ENCODE data around the gene AKNA.

Gene AKNA, protein sequence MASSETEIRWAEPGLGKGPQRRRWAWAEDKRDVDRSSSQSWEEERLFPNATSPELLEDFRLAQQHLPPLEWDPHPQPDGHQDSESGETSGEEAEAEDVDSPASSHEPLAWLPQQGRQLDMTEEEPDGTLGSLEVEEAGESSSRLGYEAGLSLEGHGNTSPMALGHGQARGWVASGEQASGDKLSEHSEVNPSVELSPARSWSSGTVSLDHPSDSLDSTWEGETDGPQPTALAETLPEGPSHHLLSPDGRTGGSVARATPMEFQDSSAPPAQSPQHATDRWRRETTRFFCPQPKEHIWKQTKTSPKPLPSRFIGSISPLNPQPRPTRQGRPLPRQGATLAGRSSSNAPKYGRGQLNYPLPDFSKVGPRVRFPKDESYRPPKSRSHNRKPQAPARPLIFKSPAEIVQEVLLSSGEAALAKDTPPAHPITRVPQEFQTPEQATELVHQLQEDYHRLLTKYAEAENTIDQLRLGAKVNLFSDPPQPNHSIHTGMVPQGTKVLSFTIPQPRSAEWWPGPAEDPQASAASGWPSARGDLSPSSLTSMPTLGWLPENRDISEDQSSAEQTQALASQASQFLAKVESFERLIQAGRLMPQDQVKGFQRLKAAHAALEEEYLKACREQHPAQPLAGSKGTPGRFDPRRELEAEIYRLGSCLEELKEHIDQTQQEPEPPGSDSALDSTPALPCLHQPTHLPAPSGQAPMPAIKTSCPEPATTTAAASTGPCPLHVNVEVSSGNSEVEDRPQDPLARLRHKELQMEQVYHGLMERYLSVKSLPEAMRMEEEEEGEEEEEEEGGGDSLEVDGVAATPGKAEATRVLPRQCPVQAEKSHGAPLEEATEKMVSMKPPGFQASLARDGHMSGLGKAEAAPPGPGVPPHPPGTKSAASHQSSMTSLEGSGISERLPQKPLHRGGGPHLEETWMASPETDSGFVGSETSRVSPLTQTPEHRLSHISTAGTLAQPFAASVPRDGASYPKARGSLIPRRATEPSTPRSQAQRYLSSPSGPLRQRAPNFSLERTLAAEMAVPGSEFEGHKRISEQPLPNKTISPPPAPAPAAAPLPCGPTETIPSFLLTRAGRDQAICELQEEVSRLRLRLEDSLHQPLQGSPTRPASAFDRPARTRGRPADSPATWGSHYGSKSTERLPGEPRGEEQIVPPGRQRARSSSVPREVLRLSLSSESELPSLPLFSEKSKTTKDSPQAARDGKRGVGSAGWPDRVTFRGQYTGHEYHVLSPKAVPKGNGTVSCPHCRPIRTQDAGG (N-terminal part only)

DNA sequence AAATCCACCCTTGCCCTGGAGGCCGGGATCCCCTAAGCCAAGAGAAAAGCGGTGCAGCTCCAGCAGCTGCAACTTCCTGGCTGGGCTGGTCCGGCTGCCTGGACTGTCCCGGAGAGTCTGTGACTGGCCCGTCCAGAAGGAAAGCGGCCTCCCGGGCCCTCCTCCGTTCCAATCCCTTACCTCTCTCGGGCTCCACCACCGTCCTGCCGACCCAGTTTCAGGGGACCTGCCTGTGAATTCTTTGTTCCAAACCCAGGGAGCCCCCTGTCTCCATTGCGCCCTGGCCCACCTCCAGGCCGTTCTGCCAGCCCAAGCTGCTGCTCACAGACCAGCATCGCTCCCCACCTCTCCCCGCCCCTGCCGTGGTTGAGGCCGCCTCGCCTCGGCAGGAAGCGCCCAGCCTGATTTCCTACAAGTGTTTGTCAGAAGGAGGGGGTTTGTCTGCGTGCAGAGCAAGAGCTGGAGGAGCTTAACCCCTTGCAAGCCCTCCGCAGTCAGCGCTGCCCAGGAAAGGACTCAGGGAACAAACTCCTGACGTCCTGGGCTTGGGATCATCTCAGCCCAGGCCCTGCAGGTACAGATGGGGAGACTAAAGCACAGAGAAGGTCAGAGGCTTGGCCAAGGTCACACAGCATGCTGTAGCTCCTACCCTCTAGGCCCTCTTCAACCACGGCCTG, at the start of gene AKNA:
AKNA (minus strand) TSS at position 303 of the 677 bp plus-strand sequence. CDS start 6,649 bp downstream, outside the sequence.
- TF ChIP-seq, protein P1, sequence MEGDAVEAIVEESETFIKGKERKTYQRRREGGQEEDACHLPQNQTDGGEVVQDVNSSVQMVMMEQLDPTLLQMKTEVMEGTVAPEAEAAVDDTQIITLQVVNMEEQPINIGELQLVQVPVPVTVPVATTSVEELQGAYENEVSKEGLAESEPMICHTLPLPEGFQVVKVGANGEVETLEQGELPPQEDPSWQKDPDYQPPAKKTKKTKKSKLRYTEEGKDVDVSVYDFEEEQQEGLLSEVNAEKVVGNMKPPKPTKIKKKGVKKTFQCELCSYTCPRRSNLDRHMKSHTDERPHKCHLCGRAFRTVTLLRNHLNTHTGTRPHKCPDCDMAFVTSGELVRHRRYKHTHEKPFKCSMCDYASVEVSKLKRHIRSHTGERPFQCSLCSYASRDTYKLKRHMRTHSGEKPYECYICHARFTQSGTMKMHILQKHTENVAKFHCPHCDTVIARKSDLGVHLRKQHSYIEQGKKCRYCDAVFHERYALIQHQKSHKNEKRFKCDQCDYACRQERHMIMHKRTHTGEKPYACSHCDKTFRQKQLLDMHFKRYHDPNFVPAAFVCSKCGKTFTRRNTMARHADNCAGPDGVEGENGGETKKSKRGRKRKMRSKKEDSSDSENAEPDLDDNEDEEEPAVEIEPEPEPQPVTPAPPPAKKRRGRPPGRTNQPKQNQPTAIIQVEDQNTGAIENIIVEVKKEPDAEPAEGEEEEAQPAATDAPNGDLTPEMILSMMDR (IDR thresholded peaks at IDR 0.05; ENCODE audit: insufficient read depth, low read length, missing control alignments) = no peak
- ChIA-PET CTCF (interaction anchor here (0.7 to 3.8 kb wide), 10 partner anchors 8 to 294 kb away, joined by 3 to 10 read pairs (median 4); partner anchors contain the start of gene TEX48), POLR2A (interaction anchor here (1.3 to 1.6 kb wide), 3 partner anchors 9 to 18 kb away, joined by 3 read pairs; no protein-coding TSS in a partner anchor)
- peak within 1 kb of the TSS; percentile 61 for H3K4me3 ChIP-seq (ENCODE audit: low read depth, low read length)
- no peak for DNase-seq (ENCODE audit: low read depth, low spot score)

DNA sequence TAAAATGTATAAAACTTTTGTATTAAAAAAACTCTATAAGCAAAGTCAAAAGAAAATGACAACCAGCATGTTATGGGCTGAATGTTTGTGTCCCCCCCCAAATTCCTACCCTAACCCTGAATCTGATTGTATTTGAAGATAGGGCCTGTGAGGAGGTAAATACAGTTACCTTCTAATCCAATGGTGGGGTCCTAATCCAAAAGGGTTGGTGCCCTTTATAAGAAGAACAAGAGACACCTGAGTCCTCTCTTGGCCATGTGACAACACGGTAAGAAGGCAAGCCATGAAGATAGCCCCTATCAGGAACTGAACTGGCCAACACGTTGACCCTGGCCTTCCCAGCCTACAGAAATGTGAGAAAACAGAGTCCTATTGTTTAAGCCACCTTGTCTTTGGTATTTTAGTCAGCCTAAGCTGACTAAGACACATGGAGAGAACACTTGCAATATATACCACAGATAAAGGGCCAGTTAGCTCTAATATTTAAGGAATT, 49.7 kb upstream of the AKNA start:
- no peak overlapping the region for H3K4me3 ChIP-seq (ENCODE audit: low read depth, low read length)
- DNase-seq (ENCODE audit: low read depth, low spot score) = no peak
- TF ChIP-seq, protein P1 (IDR thresholded peaks at IDR 0.05; ENCODE audit: insufficient read depth, low read length, missing control alignments) = no peak
- ChIA-PET POLR2A (interaction anchor here (1.5 kb wide), 1 partner anchor 150 kb away, joined by 3 read pairs; the partner anchor contains the start of gene ATP6V1G1), CTCF (interaction anchor here (0.8 to 16.7 kb wide), 8 partner anchors 9 to 577 kb away, joined by 3 to 367 read pairs (median 4); partner anchors contain the start of gene TEX53)

DNA sequence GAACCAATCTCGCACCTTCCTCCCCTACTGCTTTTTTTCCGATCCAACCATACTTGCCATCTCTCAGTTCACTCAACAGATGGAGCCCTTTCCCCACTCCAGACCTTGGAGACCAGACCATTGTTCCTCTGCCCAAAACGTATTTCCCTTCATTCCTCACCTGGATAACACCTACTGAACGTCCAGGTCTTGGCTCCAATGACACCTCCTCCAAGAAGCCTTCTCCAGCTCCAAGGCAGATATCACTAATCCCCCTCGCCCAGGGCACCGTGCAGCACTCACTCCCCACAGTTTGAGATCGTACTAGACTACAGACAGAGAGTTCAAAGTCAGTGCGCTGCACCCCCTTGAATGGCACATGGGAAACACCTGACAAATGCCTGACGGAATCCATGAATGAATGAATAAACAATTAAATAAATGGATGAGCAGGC, 47.1 kb upstream of the AKNA start:
- CTCF ChIA-PET = interaction anchor here (0.7 to 16.7 kb wide), 43 partner anchors 11 to 591 kb away, joined by 3 to 367 read pairs (median 4); partner anchors contain the start of genes ATP6V1G1, TEX53 and TMEM268
- POLR2A ChIA-PET = no interaction called here
- DNase-seq (ENCODE audit: low read depth, low spot score) = no peak
- no peak overlapping the region for H3K4me3 ChIP-seq (ENCODE audit: low read depth, low read length)
- TF ChIP-seq, protein P1 (IDR thresholded peaks at IDR 0.05; ENCODE audit: insufficient read depth, low read length, missing control alignments) = peak; percentile 66

GRCh38 chr9:114433720-114434255, 46.0 kb upstream of the AKNA start:
- no peak overlapping the region for H3K4me3 ChIP-seq (ENCODE audit: low read depth, low read length)
- POLR2A ChIA-PET = no interaction called here
- TF ChIP-seq, protein P1 (IDR thresholded peaks at IDR 0.05; ENCODE audit: insufficient read depth, low read length, missing control alignments) = no peak
- no peak for DNase-seq (ENCODE audit: low read depth, low spot score)
- CTCF ChIA-PET = interaction anchor here (0.8 to 16.7 kb wide), 17 partner anchors 7 to 583 kb away, joined by 3 to 367 read pairs (median 4); partner anchors contain the start of gene TEX53

GRCh38 chr9:114433086-114433485, 45.3 kb upstream of the AKNA start:
- TF ChIP-seq, protein P1 (IDR thresholded peaks at IDR 0.05; ENCODE audit: insufficient read depth, low read length, missing control alignments) = no peak
- POLR2A ChIA-PET = no interaction called here
- no peak for DNase-seq (ENCODE audit: low read depth, low spot score)
- H3K4me3 ChIP-seq (ENCODE audit: low read depth, low read length) = no peak overlapping the region
- CTCF ChIA-PET = interaction anchor here (0.6 to 16.7 kb wide), 10 partner anchors 8 to 582 kb away, joined by 3 to 367 read pairs (median 19); partner anchors contain the start of gene TEX53

All from AG04449 (cell line).